ENCODE results near the gene RBMS3. TPM values are rescaled to one million over a fixed set of nuclear protein-coding genes. Genes with fewer than 3 reads are reported as not detected.

The RBMS3 gene
- total RNA-seq, 2 donors from 2014 or later: 1.4 to 3.5 TPM

DNA sequence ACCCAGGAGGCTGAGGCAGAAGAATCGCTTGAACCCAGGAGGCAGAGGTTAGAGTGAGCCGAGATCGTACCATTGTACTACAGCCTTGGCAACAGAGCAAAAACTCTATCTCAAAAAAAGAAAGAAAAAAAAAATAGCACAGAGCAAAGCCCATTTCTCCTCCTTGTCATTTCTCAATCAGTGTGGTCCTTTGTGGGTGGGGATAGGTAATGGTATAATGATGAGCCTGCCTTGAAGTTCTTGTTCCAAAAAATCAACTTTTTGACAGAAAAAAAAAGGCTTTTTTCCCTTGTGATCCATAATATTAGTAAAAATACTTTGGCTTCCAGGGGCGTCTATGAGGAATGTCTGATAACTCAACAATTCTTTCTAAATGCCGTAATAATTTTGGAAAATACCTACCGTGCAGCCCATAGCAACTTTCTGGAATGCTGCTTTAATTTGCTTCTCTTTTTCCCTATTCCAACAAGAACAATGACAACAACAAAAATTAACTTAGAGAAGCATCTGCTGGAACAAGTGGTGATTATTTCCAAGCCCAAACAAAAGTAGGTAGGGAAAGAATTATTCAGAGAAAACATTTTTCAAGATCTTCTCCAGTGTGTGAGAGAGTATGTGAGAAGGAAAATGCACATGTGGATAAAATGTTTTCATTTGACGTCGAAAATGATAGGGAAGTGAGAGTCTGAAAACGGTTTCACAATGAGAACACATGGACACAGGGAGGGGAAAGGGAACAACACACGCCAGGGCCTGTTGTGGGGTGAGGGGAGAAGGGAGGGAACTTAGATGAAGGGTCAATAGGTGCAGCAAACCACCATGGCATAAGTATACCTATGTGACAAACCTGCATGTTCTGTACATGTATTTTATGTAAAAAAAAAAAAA is 337.8 kb downstream of the RBMS3 start:
- Mint-ChIP-seq H3K4me1 (ENCODE audit: low read depth in 2 of 2) (no peaks in the 10 kb centered on the region), H3K9me3 (peaks cover 11% of the 10 kb centered on the region), H3K27ac (no peak overlapping the region), H3K4me3 (no peak overlapping the region), H3K36me3 (no peaks in the 10 kb centered on the region), H3K27me3 (no peaks in the 10 kb centered on the region)
- no peak for DNase-seq (ENCODE audit: low spot score)
- ATAC-seq: no peak

DNA sequence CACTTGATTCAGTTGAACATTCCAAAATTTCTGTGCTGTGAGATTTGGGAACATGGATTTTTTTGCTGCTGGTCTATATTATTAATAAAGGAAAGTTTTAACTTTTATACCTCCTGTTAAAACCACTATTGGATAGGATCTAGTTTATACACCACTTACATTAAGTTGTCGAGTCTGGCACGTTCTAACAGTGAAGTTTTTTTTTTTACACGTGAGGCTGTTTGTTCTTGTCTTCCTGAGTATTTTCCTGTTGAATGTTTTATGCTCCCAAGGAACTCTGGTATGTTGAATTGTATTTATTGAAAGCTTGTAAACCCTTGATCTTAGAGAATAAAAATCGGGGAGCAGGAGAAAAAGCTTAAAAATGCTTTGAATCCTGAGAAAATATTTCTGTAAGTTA is 338.8 kb downstream of the RBMS3 start:
- H3K36me3 Mint-ChIP-seq: no peaks in the 10 kb centered on the region
- no peaks in the 10 kb centered on the region for H3K27me3 Mint-ChIP-seq
- H3K4me3 Mint-ChIP-seq: no peak overlapping the region
- H3K4me1 Mint-ChIP-seq (ENCODE audit: low read depth in 2 of 2): no peaks in the 10 kb centered on the region
- peaks cover 8% of the 10 kb centered on the region for H3K9me3 Mint-ChIP-seq
- no peak overlapping the region for H3K27ac Mint-ChIP-seq
- DNase-seq (ENCODE audit: low spot score): no peak
- ATAC-seq: no peak

DNA sequence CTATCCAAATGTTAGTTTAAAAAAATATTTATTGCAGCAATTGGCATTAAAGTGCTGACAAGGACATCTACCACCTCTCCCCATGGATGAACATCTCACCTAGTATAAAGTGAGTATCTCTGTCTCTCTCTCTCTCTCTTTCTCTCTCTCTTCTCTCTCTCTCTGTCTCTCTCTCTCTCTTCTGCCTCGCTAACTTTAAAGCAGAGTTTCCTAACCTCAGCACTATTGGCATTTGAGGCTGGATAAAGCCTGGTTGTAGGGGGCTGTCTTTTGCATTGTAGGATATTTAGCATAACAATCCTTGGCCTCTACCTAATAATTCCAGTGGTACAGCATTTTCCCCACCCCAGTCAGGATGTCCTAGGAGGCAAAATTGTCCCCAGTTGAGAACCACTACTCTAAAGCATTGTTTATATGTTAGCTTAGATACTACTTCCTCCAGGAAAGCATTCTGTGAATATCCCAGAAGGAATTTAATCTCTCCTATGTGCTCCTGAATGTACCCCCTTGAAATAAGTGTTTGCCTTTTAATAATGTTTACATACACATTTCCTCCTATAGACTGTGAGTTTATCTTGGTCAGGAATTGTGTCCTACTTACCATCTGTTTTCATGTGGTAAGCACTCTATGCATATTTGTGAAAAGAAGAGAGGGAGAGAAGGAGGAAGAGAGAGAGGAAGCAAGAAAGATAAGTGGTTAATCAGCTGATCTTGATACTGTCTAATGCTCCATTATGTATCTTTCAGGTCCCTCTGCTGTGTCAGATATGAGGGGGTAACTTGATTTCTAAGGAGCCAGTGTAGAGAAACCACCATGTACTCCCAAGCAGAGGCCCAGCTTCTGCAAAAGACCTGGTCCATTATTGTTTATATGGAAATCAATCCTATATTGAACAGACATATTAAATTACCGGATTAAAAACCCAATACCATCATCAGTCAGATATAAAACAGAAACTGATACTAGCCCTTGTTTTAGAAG is 346.6 kb downstream of the RBMS3 start:
- ATAC-seq: no peak
- no peak overlapping the region for H3K4me3 Mint-ChIP-seq

GRCh38 chr3:29628795-29629194 is 347.9 kb downstream of the RBMS3 start:
- no peaks in the 10 kb centered on the region for H3K36me3 Mint-ChIP-seq
- no peak for DNase-seq (ENCODE audit: low spot score)
- no peak overlapping the region for H3K4me3 Mint-ChIP-seq
- no peak for ATAC-seq
- H3K27me3 Mint-ChIP-seq: no peaks in the 10 kb centered on the region
- no peaks in the 10 kb centered on the region for H3K4me1 Mint-ChIP-seq (ENCODE audit: low read depth in 2 of 2)
- peaks cover 7% of the 10 kb centered on the region for H3K9me3 Mint-ChIP-seq
- no peak overlapping the region for H3K27ac Mint-ChIP-seq

More for the DNA sequence above, 346.6 kb downstream of the RBMS3 start:
- no peaks in the 10 kb centered on the region for H3K27me3 Mint-ChIP-seq
- no peak for DNase-seq (ENCODE audit: low spot score)
- H3K4me1 Mint-ChIP-seq (ENCODE audit: low read depth in 2 of 2): no peaks in the 10 kb centered on the region
- no peaks in the 10 kb centered on the region for H3K36me3 Mint-ChIP-seq
- peaks cover 7% of the 10 kb centered on the region for H3K9me3 Mint-ChIP-seq
- no peak overlapping the region for H3K27ac Mint-ChIP-seq

DNA sequence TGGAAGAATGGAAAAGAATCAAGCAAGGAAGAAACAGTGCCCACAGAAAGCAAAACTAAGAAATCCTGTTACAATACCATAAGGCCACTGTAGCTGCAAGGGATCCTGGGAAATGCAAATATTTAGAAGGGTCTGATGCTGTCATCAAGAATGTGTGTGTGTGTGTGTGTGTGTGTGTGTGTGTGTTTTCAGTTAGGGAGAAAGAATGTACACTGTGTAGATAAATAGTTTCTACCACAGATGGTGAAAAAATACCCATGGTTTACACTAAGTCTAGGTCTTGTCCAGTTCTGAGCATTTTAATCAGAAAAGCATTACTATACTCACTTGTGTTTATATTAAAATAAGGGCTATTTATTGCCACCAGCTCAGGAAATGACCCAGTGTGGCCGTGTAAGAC is 355.0 kb downstream of the RBMS3 start:
- Mint-ChIP-seq H3K36me3 (no peaks in the 10 kb centered on the region), H3K4me1 (ENCODE audit: low read depth in 2 of 2) (no peaks in the 10 kb centered on the region), H3K27ac (no peak overlapping the region), H3K9me3 (peaks cover 9% of the 10 kb centered on the region), H3K4me3 (no peak overlapping the region), H3K27me3 (no peaks in the 10 kb centered on the region)
- ATAC-seq (no peak), DNase-seq (ENCODE audit: low spot score) (no peak)

GRCh38 chr3:29637068-29637467 is 356.2 kb downstream of the RBMS3 start:
- no peak overlapping the region for H3K4me3 Mint-ChIP-seq
- DNase-seq (ENCODE audit: low spot score) (no peak), ATAC-seq (no peak)
- H3K27me3 Mint-ChIP-seq: no peaks in the 10 kb centered on the region
- peaks cover 10% of the 10 kb centered on the region for H3K9me3 Mint-ChIP-seq
- H3K27ac Mint-ChIP-seq: no peak overlapping the region
- no peaks in the 10 kb centered on the region for H3K36me3 Mint-ChIP-seq
- H3K4me1 Mint-ChIP-seq (ENCODE audit: low read depth in 2 of 2): no peaks in the 10 kb centered on the region

DNA sequence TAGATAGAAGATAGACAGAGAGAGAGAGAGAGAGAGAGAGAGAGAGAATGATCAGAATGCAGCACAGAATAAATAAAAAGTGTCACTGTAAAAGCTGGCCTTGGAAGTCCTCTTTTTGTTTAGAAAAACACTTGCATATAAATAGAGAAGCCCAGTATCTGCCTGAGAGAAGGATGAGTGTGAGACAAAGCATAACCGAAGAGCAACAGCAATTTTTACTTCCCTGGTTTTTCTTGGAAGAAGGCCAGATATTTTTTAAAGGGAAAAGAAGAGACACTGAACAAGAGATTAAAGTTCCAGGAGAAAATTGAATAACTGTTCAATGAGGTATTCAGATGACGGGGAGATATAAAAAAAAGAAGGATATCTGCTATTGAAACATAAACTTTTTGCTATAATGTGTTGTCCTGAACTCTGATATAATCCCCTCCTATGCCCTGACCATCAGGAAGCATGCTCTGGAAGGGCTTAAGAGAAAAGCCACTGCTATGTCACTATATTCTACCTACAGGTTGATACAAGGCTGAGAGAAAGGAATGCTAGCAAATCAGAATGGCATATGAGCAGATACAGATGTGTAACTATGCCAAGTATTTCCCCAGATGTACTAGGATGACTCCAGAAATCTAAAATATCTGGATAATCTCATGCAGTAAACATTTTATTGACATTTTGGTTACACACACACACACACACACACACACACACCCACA is 358.9 kb downstream of the RBMS3 start:
- DNase-seq (ENCODE audit: low spot score): no peak
- peaks cover 16% of the 10 kb centered on the region for H3K9me3 Mint-ChIP-seq
- no peaks in the 10 kb centered on the region for H3K36me3 Mint-ChIP-seq
- H3K27ac Mint-ChIP-seq: no peak overlapping the region
- H3K4me1 Mint-ChIP-seq (ENCODE audit: low read depth in 2 of 2): no peaks in the 10 kb centered on the region
- no peak for ATAC-seq
- H3K27me3 Mint-ChIP-seq: no peaks in the 10 kb centered on the region
- no peak overlapping the region for H3K4me3 Mint-ChIP-seq

- no peaks in the 10 kb centered on the region for H3K36me3 Mint-ChIP-seq
Measured at GRCh38 chr3:29642393-29643033, 361.6 kb downstream of the RBMS3 start.

GRCh38 chr3:29643034-29643425 is 362.2 kb downstream of the RBMS3 start:
- DNase-seq (ENCODE audit: low spot score): no peak
- Mint-ChIP-seq H3K4me3 (no peak overlapping the region), H3K27me3 (no peaks in the 10 kb centered on the region), H3K9me3 (peaks cover 12% of the 10 kb centered on the region), H3K4me1 (ENCODE audit: low read depth in 2 of 2) (no peaks in the 10 kb centered on the region), H3K36me3 (no peaks in the 10 kb centered on the region), H3K27ac (no peak overlapping the region)
- no peak for ATAC-seq

More at GRCh38 chr3:29642393-29643033, 361.6 kb downstream of the RBMS3 start:
- no peak for DNase-seq (ENCODE audit: low spot score)
- H3K9me3 Mint-ChIP-seq: peaks cover 14% of the 10 kb centered on the region
- H3K27me3 Mint-ChIP-seq: no peaks in the 10 kb centered on the region
- H3K4me1 Mint-ChIP-seq (ENCODE audit: low read depth in 2 of 2): no peaks in the 10 kb centered on the region
- ATAC-seq: no peak
- no peak overlapping the region for H3K4me3 Mint-ChIP-seq
- no peak overlapping the region for H3K27ac Mint-ChIP-seq

GRCh38 chr3:29644261-29644660 is 363.4 kb downstream of the RBMS3 start:
- DNase-seq (ENCODE audit: low spot score): no peak
- peaks cover 10% of the 10 kb centered on the region for H3K9me3 Mint-ChIP-seq
- no peak overlapping the region for H3K27ac Mint-ChIP-seq
- no peaks in the 10 kb centered on the region for H3K36me3 Mint-ChIP-seq
- H3K27me3 Mint-ChIP-seq: no peaks in the 10 kb centered on the region
- no peak overlapping the region for H3K4me3 Mint-ChIP-seq
- no peak for ATAC-seq
- H3K4me1 Mint-ChIP-seq (ENCODE audit: low read depth in 2 of 2): no peaks in the 10 kb centered on the region

- Mint-ChIP-seq H3K36me3 (no peaks in the 10 kb centered on the region), H3K9me3 (peaks cover 10% of the 10 kb centered on the region), H3K4me3 (no peak overlapping the region), H3K27me3 (no peaks in the 10 kb centered on the region), H3K4me1 (ENCODE audit: low read depth in 2 of 2) (no peaks in the 10 kb centered on the region), H3K27ac (no peak overlapping the region)
- ATAC-seq (no peak), DNase-seq (ENCODE audit: low spot score) (no peak)
Measured at GRCh38 chr3:29644956-29645636, 364.2 kb downstream of the RBMS3 start.

DNA sequence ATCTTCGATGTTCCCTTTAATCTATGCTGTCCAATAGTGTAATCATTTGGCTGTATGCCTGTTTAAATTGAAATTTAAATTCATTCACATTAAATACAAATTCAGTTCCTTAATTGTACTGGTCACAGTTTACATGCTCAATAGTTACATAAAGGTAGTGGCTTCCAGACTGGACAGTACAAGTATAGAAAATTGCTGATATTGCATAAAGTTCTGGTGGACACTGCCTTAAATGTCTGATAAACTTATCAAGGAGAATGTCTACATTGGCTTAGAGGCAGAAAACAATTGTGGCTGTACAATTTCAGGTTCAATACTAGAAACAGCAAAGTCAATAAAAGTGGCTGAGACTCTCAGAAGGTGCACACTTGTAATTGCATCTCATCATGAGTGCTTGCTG is 365.2 kb downstream of the RBMS3 start:
- H3K27me3 Mint-ChIP-seq: no peaks in the 10 kb centered on the region
- DNase-seq (ENCODE audit: low spot score) (no peak), ATAC-seq (no peak)
- H3K36me3 Mint-ChIP-seq: no peaks in the 10 kb centered on the region
- H3K4me1 Mint-ChIP-seq (ENCODE audit: low read depth in 2 of 2): no peaks in the 10 kb centered on the region
- peaks cover 10% of the 10 kb centered on the region for H3K9me3 Mint-ChIP-seq
- H3K4me3 Mint-ChIP-seq: no peak overlapping the region
- no peak overlapping the region for H3K27ac Mint-ChIP-seq
